ENCODE data around the gene TMEM123. TPM values are rescaled to one million over a fixed set of nuclear protein-coding genes. Genes with fewer than 3 reads are reported as not detected.

Gene TMEM123
- total and polyA plus RNA-seq, 10 of the 15 experiments (the other 5 are each of a cell fraction or from before 2014, with no cell fraction given): 35.1 to 667 (median 123) TPM

DNA sequence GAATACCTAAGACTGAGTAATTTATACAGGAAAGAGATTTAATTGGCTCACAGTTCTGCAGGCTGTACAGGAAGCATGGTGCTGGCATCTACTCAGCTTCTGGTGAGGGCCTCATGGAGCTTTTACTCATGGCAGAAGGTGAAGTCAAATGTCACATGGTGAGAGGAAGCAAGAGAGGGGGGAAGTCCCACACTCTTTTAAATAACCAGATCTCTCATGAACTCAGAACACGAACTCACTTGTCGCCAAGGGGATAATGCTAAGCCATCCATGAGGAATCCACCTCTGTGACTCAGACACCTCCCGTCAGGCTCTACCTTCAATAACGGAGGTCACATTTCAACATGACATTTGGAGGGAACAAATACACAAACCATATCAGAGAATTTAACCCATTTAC lies 63.3 kb downstream of the TMEM123 start:
- FAIRE-seq (no peak), DNase-seq (ENCODE audit: low read depth, low spot score) (no peak), ATAC-seq (no peak)
- Histone ChIP-seq H3K9me3 (replicated peaks; ENCODE audit: control insufficient read depth, insufficient read depth, low read length) (peaks cover 5% of the 10 kb centered on the region; the same call in 2 of the 3 replicates), H3K4me1 (ENCODE audit: control insufficient read depth, insufficient read depth, low read length) (no peaks in the 10 kb centered on the region; the same call in 1 of the 2 replicates), H3K9ac (ENCODE audit: control insufficient read depth, insufficient read depth, low read length) (no peak overlapping the region), H3K27me3 (replicated peaks in 1 of 2; ENCODE audit: control insufficient read depth in 2 of 2, insufficient read depth in 2 of 2, low read length in 1 of 2) (no peaks in the 10 kb centered on the region), H4K20me1 (ENCODE audit: control insufficient read depth, insufficient read depth) (no peaks in the 10 kb centered on the region), H3K27ac (ENCODE audit: control insufficient read depth, insufficient read depth) (no peak overlapping the region), H3K4me2 (ENCODE audit: control insufficient read depth, insufficient read depth) (no peak overlapping the region), H3K79me2 (ENCODE audit: control insufficient read depth, insufficient read depth, low read length) (no peaks in the 10 kb centered on the region; the same call in 1 of the 2 replicates), H3K4me3 (no peak overlapping the region), H3K36me3 (ENCODE audit: control insufficient read depth in 2 of 2, insufficient read depth in 2 of 2, low read length in 1 of 2) (peaks cover 9 to 14% of the 10 kb centered on the region in 2 experiments; a peak in 3 of 4 replicates), H2AFZ (ENCODE audit: control insufficient read depth, low read depth, low read length) (no peak overlapping the region)
- intact Hi-C loops (cut with micrococcal nuclease; ENCODE audit: unreplicated experiment) (no loop called here), in situ Hi-C loops (cut with MboI) (loop anchor here (25.0 kb wide), 1 partner anchor 98 kb away; no protein-coding TSS in a partner anchor)
- WGBS (ENCODE audit: insufficient coverage, insufficient replicate concordance, low lambda C conversion rate, missing lambda C conversion rate): 68% methylated on average over 4 of the region's 4 CpGs
- ChIA-PET RAD21 (ENCODE audit: unreplicated experiment) (interaction anchor here (0.7 to 6.7 kb wide), 20 partner anchors 9 to 280 kb away, joined by 3 to 112 read pairs (median 7); no protein-coding TSS in a partner anchor), POLR2A (interaction anchor here (0.6 to 2.0 kb wide), 8 partner anchors 8 to 223 kb away, joined by 3 to 8 read pairs (median 5); no protein-coding TSS in a partner anchor), SMC1A (ENCODE audit: uncharacterized antibody, unreplicated experiment) (interaction anchor here (1.0 to 13.6 kb wide), 16 partner anchors 12 to 277 kb away, joined by 3 to 168 read pairs (median 8); no protein-coding TSS in a partner anchor), CTCF (interaction anchor here (1.4 to 10.9 kb wide), 26 partner anchors 9 to 276 kb away, joined by 4 to 172 read pairs (median 18); no protein-coding TSS in a partner anchor)
- BruUV-seq (replicated peaks): no TSS peak
- TF ChIP-seq, protein P1, sequence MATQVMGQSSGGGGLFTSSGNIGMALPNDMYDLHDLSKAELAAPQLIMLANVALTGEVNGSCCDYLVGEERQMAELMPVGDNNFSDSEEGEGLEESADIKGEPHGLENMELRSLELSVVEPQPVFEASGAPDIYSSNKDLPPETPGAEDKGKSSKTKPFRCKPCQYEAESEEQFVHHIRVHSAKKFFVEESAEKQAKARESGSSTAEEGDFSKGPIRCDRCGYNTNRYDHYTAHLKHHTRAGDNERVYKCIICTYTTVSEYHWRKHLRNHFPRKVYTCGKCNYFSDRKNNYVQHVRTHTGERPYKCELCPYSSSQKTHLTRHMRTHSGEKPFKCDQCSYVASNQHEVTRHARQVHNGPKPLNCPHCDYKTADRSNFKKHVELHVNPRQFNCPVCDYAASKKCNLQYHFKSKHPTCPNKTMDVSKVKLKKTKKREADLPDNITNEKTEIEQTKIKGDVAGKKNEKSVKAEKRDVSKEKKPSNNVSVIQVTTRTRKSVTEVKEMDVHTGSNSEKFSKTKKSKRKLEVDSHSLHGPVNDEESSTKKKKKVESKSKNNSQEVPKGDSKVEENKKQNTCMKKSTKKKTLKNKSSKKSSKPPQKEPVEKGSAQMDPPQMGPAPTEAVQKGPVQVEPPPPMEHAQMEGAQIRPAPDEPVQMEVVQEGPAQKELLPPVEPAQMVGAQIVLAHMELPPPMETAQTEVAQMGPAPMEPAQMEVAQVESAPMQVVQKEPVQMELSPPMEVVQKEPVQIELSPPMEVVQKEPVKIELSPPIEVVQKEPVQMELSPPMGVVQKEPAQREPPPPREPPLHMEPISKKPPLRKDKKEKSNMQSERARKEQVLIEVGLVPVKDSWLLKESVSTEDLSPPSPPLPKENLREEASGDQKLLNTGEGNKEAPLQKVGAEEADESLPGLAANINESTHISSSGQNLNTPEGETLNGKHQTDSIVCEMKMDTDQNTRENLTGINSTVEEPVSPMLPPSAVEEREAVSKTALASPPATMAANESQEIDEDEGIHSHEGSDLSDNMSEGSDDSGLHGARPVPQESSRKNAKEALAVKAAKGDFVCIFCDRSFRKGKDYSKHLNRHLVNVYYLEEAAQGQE (IDR thresholded peaks at IDR 0.05; ENCODE audit: low read depth, low read length): no peak
- TF ChIP-seq HDAC6 (IDR thresholded peaks at IDR 0.05; ENCODE audit: unreplicated experiment) (no peak), PML (IDR thresholded peaks at IDR 0.05; ENCODE audit: low read length) (no peak), E2F4 (IDR thresholded peaks at IDR 0.05; ENCODE audit: low read depth, low read length) (no peak), MTA2 (IDR thresholded peaks at IDR 0.05; ENCODE audit: low read depth) (no peak), MYB (IDR thresholded peaks at IDR 0.05; ENCODE audit: borderline replicate concordance, low read depth, low read length) (no peak), YY1 (IDR thresholded peaks at IDR 0.05; ENCODE audit: low read depth, low read length) (no peak), TCF3 (IDR thresholded peaks at IDR 0.05; ENCODE audit: borderline replicate concordance, insufficient read depth, low read depth, low read length) (no peak), CREB1 (IDR thresholded peaks at IDR 0.05; ENCODE audit: low read depth) (no peak), ATF7 (IDR thresholded peaks at IDR 0.05; ENCODE audit: low read depth) (no peak), ZSCAN29 (IDR thresholded peaks at IDR 0.05) (no peak), TBL1XR1 (IDR thresholded peaks at IDR 0.05; ENCODE audit: low read depth, low read length) (no peak), MTA3 (IDR thresholded peaks at IDR 0.05; ENCODE audit: borderline replicate concordance, low read length) (no peak)
- TF ChIP-seq, protein P2, sequence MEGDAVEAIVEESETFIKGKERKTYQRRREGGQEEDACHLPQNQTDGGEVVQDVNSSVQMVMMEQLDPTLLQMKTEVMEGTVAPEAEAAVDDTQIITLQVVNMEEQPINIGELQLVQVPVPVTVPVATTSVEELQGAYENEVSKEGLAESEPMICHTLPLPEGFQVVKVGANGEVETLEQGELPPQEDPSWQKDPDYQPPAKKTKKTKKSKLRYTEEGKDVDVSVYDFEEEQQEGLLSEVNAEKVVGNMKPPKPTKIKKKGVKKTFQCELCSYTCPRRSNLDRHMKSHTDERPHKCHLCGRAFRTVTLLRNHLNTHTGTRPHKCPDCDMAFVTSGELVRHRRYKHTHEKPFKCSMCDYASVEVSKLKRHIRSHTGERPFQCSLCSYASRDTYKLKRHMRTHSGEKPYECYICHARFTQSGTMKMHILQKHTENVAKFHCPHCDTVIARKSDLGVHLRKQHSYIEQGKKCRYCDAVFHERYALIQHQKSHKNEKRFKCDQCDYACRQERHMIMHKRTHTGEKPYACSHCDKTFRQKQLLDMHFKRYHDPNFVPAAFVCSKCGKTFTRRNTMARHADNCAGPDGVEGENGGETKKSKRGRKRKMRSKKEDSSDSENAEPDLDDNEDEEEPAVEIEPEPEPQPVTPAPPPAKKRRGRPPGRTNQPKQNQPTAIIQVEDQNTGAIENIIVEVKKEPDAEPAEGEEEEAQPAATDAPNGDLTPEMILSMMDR (IDR thresholded peaks at IDR 0.05 in 2 of 3, conservative IDR thresholded peaks at IDR 0.05 in 1 of 3; ENCODE audit: control insufficient read depth in 2 of 3, extremely low read depth in 1 of 3, insufficient read depth in 1 of 3, low read depth in 3 of 3, low read length in 3 of 3): no peak
- TF ChIP-seq, protein P3, sequence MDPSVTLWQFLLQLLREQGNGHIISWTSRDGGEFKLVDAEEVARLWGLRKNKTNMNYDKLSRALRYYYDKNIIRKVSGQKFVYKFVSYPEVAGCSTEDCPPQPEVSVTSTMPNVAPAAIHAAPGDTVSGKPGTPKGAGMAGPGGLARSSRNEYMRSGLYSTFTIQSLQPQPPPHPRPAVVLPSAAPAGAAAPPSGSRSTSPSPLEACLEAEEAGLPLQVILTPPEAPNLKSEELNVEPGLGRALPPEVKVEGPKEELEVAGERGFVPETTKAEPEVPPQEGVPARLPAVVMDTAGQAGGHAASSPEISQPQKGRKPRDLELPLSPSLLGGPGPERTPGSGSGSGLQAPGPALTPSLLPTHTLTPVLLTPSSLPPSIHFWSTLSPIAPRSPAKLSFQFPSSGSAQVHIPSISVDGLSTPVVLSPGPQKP (IDR thresholded peaks at IDR 0.05; ENCODE audit: low read depth, low read length): no peak

Data from GM12878 (cell line).